Measurements from ENCODE around the gene EEF1G. TPM values are rescaled to one million over a fixed set of nuclear protein-coding genes. Genes with fewer than 3 reads are reported as not detected.

The EEF1G gene
- total RNA-seq, 4 donors from 2014 or later = 1,221 to 2,946 (median 2,495) TPM

- Histone ChIP-seq H3K9me3 (no peaks in the 10 kb centered on the region), H3K4me1 (peaks cover 90% of the 10 kb centered on the region), H3K27me3 (no peaks in the 10 kb centered on the region), H3K4me3 (peak overlapping the region; percentile 77), H3K36me3 (peaks cover 28% of the 10 kb centered on the region), H3K27ac (peak overlapping the region; percentile 98)
- TF ChIP-seq POLR2AphosphoS5 (IDR thresholded peaks at IDR 0.05) = no peak
- TF ChIP-seq POLR2A (IDR thresholded peaks at IDR 0.05) = no peak
- peak in 1 of 2 donors; percentile 82 for DNase-seq (ENCODE audit: low spot score in 2 of 2)
- WGBS = 0% methylated on average over 1 of the region's 13 CpGs
These were observed 34.3 kb downstream of the EEF1G start for GRCh38 chr11:62539238-62539925.

GRCh38 chr11:62538470-62539237, 35.0 kb downstream of the EEF1G start:
- Histone ChIP-seq H3K4me1 (peaks cover 86% of the 10 kb centered on the region), H3K27me3 (no peaks in the 10 kb centered on the region), H3K9me3 (no peaks in the 10 kb centered on the region), H3K36me3 (peaks cover 36% of the 10 kb centered on the region), H3K4me3 (peak overlapping the region; percentile 77), H3K27ac (peak overlapping the region; percentile 98)
- TF ChIP-seq EP300 (IDR thresholded peaks at IDR 0.05) = no peak
- no peak for TF ChIP-seq POLR2AphosphoS5 (IDR thresholded peaks at IDR 0.05)
- TF ChIP-seq CTCF (IDR thresholded peaks at IDR 0.05) = no peak
- no peak for TF ChIP-seq POLR2A (IDR thresholded peaks at IDR 0.05)
- 14% methylated on average over 14 of the region's 19 CpGs for WGBS
- no peak for DNase-seq (ENCODE audit: low spot score in 2 of 2)

- Histone ChIP-seq H3K4me1 (peaks cover 65% of the 10 kb centered on the region), H3K4me3 (peak overlapping the region; percentile 0), H3K9me3 (no peaks in the 10 kb centered on the region), H3K27me3 (no peaks in the 10 kb centered on the region), H3K36me3 (peaks cover 58% of the 10 kb centered on the region), H3K27ac (peak overlapping the region; percentile 32)
- DNase-seq (ENCODE audit: low spot score in 2 of 2) = no peak
- TF ChIP-seq EP300 (IDR thresholded peaks at IDR 0.05) (no peak), CTCF (IDR thresholded peaks at IDR 0.05) (no peak), POLR2A (IDR thresholded peaks at IDR 0.05) (no peak), POLR2AphosphoS5 (IDR thresholded peaks at IDR 0.05) (no peak)
- WGBS = 63% methylated on average over 21 of the region's 21 CpGs
These were observed 37.3 kb downstream of the EEF1G start for GRCh38 chr11:62536301-62536957.

- TF ChIP-seq CTCF (IDR thresholded peaks at IDR 0.05) = no peak
- TF ChIP-seq POLR2AphosphoS5 (IDR thresholded peaks at IDR 0.05) = no peak
- TF ChIP-seq EP300 (IDR thresholded peaks at IDR 0.05) = no peak
- TF ChIP-seq POLR2A (IDR thresholded peaks at IDR 0.05) = no peak
- 68% methylated on average over 10 of the region's 12 CpGs for WGBS
- peaks cover 59% of the 10 kb centered on the region for H3K4me1 ChIP-seq
- H3K36me3 ChIP-seq = peaks cover 64% of the 10 kb centered on the region
- no peaks in the 10 kb centered on the region for H3K9me3 ChIP-seq
- peak overlapping the region; percentile 32 for H3K27ac ChIP-seq
- no peak overlapping the region for H3K4me3 ChIP-seq
- no peaks in the 10 kb centered on the region for H3K27me3 ChIP-seq
- DNase-seq (ENCODE audit: low spot score in 2 of 2) = no peak
These were observed 37.9 kb downstream of the EEF1G start for GRCh38 chr11:62535802-62536201.

GRCh38 chr11:62534779-62535545, 38.7 kb downstream of the EEF1G start:
- TF ChIP-seq POLR2AphosphoS5 (IDR thresholded peaks at IDR 0.05) (no peak), CTCF (IDR thresholded peaks at IDR 0.05) (no peak), EP300 (IDR thresholded peaks at IDR 0.05) (no peak), POLR2A (IDR thresholded peaks at IDR 0.05) (no peak)
- peaks cover 50% of the 10 kb centered on the region for H3K4me1 ChIP-seq
- H3K4me3 ChIP-seq = no peak overlapping the region
- no peak for DNase-seq (ENCODE audit: low spot score in 2 of 2)
- H3K27ac ChIP-seq = no peak overlapping the region
- WGBS = 89% methylated on average over 19 of the region's 19 CpGs
- peaks cover 73% of the 10 kb centered on the region for H3K36me3 ChIP-seq
- no peaks in the 10 kb centered on the region for H3K9me3 ChIP-seq
- H3K27me3 ChIP-seq = no peaks in the 10 kb centered on the region
